GM19328 (cell line): ENCODE data around the gene DIS3L2.
"Not testable (repeated sequence)": the region's sequence is repeated elsewhere in the genome, so short reads cannot be mapped to it uniquely, and the experiment has no call there.

Experiments used
- ATAC-seq: cut with Tn5 transposase; IDR thresholded peaks from one replicate; pipeline ENCODE4 v1.9.1; 2021; ENCODE audit warnings: mild to moderate bottlenecking, moderate library complexity; ENCODE audit not compliant: unreplicated experiment

DIS3L2 gene

DNA sequence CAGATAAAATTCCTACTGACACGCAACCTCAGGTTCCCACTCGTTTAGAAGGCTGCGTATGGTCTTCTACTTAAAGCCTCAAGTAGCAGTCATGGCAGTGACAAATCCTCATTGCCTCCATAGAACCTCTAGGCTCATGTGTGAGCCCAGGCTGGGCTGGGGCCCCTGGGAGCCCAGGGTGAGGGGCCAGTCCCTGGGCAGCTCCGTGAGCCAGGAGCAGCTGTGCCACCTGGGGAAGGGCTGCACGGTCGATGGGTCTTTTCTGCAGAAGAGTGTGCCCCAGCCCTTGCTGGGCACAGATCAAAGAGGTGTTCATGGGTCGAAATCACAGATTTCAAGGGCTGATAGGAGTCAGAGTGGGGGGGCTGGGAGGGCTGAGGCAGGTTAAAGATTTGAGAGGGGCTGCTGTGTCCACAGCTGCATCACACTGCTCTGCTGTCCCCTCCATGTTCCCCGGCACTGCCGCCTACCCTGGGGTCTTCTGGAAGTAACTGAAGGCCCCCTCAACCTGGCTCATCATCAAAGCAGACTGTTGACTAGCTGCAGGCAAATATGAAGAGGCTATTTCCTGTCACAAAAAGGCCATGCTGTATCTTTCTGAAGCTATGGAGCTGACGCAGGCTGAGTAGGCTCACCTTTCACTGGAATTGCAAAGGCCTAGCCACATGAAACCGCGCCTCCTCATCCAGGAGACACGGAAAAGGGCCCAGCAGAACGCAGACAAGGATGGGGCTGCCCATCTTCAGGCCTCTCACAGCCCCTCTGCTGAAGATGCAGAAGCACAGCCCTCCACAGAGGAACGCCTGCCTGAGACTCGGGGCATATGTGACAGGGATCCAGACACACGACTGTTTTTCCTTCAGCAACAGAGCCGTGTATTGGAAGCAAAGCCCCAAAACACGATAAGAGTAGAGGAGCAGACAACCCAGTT, 381.4 kb downstream of the DIS3L2 start:
- no peak for ATAC-seq

DNA sequence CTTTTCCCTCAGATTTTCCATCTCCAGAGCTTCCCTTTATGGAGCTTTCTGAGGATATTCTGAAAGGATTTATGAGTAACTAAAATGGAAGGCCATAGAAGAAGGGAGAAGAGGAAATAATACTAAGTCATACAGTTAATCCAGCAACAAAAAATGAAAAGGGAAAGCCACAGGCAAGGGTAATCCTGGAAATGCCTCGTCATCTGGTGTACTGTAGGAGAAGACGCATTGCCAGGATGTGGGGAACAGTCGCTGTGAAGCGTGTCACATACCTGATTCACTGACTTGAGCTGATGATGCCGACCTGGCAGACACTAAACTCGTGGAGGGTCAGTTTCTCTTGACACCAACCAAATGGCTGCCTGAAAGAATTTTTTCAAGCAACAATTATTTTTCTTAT, 382.3 kb downstream of the DIS3L2 start:
- no peak for ATAC-seq

DNA sequence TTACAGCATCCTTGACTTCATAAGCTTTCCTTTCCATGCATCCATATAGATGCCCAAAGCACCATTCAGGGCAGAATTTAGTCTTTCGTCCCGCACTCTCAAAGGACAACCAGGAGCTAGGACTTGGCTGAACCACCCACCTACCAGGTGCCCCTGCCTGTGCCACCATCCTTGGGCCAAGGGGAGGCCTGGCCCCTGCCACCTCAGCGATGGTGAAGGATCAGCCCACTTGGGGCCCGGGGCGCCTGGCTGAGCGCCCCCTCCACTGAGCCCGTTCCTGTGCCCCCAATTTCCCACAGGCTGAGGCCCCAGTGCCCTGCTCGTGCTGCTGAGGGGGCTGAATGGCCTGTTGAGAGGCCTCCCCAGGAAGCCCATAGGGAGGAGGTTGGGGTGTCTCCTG, 383.7 kb downstream of the DIS3L2 start:
- ATAC-seq = no peak

DNA sequence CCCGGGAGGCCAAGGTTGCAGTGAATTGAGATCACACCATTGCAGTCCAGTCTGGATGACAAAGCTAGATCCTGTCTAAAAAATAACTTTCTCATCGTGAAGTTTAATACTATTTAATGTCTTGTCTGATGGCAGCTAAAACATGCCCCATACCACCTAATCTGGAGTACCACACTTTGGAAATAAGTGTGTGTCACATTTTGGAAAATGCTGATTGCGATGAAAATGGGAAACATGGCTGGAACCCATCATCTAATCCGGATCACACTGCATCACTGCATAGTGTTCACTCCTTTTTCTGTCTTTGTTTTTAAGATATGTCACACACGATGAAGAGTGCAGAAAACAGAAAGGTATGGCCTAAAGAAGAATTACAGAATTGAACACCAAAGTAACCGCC, 385.9 kb downstream of the DIS3L2 start:
- no peak for ATAC-seq

DNA sequence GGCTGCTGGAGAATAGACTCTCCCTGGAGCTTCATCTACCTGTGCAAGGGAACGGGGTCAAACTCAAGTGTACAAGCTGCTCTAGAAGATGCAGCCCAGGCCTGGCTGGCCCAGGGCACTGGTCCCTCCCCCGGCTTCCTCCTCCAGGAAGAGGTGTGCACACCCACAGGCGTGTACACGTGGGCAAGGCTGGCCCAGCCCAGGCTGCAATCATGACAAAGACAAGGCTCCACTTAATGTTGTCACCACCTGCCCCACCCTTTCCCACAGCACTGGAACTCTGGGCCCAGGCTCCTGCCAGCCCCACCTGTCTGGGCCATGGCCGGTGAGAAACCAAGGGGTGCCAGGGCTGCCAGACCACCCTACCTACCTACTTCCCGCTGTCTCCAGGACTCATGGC, 387.4 kb downstream of the DIS3L2 start:
- no peak for ATAC-seq

DNA sequence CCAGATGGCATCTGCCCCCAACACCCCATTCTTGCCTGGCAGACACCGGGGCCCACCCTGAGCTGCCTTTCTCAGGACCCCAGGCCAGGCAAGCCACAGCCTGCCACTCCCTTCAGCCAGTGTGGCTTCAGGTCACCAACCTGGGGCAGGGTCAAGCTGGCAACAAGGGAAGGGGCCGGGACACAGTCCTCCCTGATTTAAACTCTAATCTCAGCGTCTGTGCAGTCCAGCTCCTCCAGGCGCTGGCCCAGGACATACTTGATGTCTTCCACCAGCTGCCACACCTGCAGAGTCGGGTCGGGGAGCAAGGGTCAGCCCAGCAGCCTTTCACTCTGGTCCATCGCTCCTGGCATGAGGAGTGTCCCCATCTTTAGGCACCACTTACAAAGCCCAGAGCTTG, 388.0 kb downstream of the DIS3L2 start:
- ATAC-seq = no peak

DNA sequence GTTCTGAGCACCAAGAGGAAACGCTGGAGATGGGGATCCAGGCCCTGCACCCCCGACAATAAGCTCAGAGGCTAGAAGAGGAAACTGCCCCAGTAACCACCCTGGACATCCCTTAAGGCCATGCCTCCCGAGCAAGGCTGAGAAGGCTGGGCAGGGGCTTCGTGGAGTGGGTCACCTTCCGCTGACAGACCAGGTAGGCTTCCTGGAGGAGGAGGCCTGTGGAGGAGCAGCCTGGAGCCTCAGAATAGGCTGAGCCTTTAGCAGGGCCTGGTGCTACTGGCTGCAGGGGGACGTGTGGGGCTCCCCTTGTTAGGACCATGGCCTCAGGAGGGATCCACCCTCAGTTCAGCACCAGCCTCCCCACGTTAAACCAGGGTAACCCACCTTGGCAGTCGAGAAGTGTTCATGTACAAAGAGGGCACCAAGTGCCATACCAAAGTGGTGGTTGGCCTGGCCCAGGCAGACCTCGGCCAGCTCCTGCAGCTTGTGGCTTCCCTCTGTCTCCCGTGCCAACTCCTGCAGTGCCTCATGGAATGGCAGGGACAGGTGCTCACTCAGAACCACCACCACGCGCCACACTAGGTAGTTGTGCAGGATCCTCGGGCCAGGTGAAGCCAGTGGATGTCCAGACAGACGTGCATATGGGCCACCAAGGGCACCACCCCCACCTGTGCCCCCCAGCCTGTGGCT, 388.6 kb downstream of the DIS3L2 start:
- no peak for ATAC-seq

DNA sequence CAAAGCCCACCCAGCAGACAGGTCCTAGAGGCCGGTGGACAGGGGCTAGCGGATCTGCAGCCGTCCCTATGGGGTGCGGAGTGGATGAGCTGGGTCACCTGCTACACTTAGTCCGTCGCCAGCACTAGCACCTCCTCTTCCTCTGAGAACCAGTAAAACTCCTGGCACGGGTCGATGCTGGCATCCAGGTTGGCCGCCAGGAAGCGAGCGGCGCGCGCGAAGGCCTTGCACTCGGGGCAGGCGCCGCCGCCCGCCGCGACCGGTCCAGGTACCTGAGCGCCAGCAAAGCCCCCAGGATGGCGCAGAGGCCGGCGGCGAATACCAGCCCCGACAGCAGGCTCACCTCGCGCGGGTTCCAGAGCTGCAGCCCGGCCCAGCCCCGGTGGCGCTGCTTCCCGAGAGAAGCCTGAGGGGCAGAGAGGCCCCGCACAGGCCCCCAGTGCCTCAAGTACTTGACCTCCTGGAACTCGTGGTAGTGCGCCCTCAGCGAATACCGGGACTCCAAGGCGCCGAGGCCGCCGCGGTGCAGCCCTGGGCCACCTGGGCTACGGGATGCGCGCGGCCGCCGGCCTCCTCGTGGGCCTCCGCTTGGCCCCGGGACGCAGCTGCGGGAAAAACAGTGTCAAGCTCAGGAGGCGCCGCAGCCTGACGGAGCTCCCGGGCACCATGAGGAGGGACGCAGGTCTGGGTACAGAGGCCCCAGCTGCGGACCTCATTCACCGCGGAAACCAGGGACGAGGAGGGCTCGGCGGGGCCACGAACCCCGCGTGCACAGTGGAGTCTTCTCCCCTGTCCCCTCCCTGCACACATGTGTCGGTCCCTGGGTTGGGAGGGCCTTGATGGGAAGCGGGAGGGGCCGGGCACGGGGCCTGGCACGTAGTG, 389.5 kb downstream of the DIS3L2 start:
- ATAC-seq = no peak

DNA sequence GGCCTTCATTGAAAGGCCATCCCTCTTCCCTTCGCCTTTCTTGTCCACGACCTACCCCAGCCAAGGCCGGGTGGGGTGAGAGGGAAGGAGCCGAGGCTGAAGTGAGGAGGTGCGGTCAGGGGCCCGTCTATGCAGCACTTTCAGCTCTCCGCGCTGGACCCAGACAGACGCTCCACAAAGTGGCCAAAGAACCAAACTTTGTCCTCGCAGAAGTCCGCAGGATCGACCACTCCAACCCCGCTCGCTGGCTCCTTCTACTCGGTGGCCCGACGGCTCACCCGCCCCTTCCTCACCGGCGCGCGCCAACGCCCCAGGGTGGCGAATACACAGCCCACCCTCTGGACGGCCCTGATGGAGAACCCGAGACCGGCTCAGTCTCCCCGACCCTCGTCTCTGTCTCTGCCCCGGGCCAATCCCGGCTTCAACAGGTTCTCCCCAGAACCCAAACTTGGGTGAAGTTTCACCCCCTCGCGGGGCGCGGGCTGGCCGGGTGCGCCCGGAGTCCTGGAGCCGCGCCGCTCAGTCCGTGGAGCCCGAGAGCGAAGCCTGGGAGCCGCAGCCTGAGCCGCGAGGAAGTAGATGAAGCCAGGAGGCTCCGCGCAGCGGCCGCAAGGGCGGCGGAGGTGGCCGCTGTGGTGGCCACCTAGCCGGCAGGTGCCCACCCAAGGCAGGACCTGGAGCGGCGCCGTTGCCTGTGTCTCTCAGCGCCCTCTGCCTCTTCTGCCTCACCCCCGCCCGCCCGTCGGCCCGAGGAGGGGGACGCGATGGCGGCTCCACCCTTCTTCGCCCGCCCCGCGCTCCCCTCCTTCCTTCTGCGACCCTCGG, 390.4 kb downstream of the DIS3L2 start:
- no peak for ATAC-seq

DNA sequence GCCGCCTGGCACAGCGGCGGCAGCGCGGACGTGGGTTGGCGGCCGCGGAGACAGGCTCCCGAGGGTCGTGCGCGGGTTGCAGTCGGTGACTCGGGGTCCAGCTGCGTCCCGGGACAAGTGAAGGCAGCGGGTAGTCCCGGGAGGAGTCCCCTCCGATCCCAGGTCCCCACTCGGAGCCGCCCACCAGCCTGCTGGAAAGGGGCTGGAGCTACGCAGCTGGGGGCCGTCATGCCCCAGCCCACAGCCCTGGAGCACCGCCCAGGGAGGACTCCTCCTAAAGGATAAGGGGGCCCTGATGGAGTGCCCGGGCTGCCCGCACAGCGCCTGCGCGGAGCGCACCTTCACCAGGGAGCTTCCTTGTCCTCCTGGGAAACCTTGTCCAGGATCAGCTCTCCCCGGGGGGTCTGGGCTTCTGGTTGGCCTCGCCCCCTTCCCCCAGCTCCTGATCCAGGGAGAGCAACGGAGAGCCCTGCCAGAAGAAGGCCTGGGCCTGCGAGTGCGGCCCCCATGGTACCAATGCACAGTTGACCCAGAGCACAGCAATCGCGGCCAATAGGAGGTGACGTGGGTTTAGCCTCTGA, 391.1 kb downstream of the DIS3L2 start:
- ATAC-seq = no peak

DNA sequence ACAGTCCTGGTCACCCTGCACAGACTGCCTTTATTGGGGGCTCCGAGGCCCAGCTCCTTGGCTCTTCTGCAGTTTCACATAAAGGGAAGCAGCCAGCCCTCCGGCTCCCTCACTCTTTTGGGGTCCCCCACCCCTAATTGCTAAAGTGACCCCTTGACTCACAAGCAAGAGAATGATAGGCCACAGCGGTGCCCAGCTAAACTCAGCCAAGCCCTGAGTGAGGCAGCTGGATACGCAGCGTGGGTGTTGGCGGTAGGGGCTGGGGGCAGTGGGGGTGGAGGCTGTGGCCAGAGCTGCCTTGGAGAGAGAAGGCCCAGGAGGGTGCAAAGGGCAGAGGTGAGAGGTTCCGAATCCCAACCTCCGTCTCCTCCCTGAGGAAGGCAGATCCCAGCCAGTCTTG, 391.6 kb downstream of the DIS3L2 start:
- no peak for ATAC-seq

DNA sequence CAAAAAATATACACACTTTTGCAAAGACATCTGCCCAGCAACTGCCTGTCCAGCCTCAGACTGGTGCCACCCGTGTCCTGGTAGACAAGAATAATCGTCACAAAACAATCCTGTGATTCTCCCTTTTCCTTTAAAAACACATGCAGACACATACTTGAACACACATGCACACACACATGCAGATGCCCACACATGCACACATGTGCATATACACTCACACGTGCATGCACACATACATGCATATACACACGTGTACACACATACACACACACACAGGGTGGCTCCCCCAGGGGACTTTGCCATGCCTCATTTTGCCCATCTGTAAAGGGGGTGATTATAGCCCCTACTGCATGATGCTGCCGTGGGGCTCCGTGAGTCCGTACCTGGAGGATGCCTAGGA, 392.1 kb downstream of the DIS3L2 start:
- ATAC-seq = no peak

DNA sequence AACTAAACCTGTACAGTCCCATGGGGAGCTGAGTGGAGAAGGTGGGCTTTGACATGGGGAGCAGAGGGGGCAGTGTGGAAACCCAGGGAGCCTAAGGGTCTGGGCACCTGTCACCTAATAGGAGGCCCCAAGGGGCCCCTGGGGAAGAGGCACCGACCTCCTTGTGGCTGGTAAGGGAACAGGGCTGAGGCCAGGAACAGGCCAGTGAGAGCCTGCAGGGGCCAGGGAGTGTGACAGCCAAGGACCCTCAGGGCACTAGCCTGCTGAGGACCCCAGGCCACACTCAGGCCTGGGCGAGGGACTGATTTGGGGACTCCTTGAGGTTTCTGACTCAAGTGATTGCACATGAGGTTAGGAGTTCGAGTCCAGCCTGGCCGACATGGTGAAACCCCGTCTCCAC, 392.6 kb downstream of the DIS3L2 start:
- no peak for ATAC-seq

DNA sequence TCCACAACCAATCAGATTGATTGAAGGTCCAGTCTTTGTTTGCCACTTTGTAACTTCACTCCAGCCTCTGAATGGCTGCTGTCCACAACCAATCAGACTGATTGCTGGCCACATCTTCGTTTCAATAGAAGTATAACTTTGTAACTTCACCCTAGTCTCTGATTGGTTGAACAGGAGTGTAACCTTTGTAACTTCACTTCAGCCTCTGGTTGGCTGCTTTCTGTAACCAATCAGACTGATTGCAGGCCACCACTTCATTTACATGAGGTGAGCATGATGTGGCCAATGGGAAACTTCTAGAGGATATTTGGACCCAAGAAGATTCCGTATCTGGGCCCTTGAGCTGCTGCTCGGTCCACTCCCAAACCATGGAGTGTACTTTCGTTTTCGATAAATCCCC, 400.1 kb downstream of the DIS3L2 start:
- ATAC-seq = no peak

DNA sequence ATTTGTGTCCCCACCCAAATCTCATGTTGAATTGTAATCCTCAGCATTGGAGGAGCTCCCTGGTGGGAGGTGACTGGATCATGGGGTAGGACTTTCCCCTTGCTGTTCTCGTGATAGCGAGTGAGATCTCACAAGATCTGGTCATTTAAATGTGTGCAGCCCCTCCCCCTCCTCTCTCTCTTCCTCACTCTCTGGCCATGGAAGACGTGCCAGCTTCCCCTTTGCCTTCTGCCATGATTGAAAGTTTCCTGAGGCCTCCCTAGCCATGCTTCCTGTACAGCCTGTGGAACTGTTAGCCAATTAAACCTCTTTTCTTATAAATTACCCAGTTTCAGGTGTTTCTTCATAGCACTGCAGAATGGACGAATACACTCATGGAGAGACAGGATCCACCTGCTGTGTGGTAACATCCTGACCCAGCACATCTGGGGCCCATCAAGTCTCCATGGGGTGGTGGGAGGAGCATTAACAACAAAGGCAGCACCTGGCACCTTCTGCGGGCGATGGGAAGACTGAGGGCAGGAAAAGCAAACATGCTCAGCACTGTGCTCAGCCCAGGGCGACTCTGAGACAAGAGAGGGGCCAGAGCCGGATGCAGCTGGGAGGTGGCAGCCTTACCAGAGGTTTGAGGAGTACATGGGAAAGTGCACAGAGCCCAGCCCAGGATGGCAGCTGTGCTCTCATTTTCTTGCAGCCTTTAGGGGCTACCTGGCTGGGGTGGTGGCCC, 400.8 kb downstream of the DIS3L2 start:
- ATAC-seq = no peak

DNA sequence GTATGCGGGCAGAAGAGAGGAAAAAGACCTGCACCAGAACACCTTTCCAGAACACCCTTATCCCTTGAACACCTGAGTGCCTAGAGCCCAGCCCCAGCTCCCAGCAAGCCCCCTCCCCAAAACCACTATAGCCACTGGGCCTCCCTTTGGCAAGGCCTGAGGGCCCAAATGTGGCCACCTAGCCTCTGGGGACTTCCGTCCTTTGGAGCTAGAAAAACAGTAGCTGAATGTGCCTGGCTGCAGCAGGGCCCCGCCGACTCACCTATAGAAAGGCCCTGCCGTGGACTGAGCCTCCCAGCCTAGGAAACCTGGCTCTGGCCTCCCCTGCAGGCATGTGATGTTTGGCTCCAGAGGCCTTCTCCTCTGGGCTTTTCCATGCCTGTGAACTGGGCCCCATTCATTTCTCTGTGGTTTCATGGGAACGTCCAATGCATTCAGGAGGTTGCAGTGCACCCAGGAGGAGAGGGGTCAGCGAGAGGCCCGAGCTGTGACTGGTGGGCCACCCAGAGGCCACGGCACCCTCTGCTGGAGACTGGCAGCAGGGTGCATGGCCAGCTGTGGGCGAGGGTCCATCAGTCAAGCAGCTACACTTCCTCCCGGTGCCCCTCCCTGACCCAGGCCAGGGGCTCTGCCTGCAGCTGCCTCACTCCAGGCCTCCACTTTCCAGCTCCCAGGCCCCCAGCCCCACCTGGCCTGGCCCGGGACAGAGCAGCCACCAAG, 401.7 kb downstream of the DIS3L2 start:
- not testable (repeated sequence) for ATAC-seq

DNA sequence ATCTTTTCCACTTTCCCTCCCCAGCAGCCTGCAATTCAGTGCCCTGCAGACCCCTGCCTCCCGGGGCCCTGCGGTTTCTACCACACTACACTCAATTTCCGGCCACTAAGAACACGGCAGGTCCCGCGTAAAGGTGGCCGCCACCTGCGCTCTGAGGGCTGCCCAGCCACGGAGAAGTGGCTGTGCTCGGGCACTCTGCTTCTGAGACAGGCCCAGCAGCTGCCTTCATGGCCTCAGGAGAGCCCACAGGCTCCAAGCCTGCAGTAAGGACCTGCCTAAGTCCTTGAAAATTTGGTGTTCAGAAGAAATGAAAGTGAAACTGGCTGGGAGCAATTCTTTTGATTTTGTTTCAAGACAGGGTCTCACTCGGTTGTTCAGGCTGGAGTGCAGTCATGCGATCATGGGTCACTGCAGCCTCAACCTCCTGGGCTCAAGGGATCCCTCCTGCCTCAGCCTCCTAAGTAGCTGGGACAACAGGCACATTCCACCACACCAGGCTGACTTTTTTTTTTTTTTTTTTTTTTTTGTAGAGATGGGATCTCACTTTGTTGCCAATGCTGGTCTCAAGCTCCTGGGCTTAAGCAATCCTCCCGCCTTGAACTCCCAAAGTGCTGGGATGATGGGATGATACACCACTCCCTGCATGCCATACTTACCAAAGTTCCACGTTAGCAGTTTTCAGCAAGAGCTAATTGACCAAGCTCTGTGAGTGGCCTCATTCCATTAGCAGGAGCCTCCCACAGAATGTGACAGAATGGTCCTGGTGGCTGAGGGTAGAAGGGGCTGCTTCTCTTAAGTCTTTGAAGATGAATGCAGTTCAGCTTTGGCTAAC, 402.5 kb downstream of the DIS3L2 start:
- no peak for ATAC-seq
